OCI-LY1 (cell line): ENCODE data around the gene PROKR1.

ENCODE experiments used
- EZH2 ChIP-seq: fragments of 200-600 bp; sonication (generic), shearing (Covaris generic); IDR thresholded peaks from 2 replicates; pipeline ENCODE4 v1.8.0; 2017; ENCODE audit warnings: borderline replicate concordance, mixed run types, mild to moderate bottlenecking, antibody characterized with exemption, low read length, moderate library complexity, mixed read lengths
- TF ChIP-seq, protein P1 (sequence below): fragments of 200-600 bp; sonication (generic), shearing (Covaris generic); IDR thresholded peaks from 2 replicates; pipeline ENCODE4 v1.5.1; 2017; ENCODE audit warnings: mild to moderate bottlenecking, antibody characterized with exemption, low read length, moderate library complexity, mixed read lengths

DNA sequence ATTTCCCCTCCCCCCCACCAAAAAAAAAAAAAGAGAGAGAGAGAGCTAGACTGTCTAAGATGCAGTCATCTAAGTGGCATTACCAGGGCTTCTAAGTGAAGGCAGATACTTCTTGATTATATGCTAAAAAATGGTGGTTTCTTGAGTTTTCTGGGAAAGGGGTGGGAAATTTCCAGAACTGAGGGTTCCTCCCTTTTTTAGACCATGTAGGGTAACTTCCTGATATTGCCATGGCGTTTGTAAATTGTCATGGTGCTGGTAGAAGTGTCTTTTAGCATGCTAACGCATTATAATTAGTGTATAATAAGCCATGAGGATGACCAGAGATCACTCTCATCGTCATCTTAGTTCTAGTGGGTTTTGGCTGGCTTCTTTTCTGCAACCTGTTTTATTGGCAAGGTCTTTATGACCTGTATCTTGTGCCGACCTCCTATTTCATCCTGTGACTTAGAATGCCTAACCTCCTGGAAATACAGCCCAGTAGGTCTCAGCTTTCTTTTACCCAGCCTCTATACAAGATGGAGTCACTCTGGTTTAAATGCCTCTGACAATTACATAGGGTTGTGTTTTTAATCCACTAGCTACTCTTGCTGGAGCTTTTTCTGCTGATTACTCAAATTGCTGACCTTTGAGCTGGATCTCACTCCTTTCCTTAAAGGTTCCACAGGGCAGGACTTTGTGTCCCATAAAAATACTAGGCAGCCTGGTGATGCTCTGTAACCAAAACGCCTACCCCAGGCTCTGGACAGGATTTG, 30.4 kb upstream of the PROKR1 start:
- TF ChIP-seq, protein P1, sequence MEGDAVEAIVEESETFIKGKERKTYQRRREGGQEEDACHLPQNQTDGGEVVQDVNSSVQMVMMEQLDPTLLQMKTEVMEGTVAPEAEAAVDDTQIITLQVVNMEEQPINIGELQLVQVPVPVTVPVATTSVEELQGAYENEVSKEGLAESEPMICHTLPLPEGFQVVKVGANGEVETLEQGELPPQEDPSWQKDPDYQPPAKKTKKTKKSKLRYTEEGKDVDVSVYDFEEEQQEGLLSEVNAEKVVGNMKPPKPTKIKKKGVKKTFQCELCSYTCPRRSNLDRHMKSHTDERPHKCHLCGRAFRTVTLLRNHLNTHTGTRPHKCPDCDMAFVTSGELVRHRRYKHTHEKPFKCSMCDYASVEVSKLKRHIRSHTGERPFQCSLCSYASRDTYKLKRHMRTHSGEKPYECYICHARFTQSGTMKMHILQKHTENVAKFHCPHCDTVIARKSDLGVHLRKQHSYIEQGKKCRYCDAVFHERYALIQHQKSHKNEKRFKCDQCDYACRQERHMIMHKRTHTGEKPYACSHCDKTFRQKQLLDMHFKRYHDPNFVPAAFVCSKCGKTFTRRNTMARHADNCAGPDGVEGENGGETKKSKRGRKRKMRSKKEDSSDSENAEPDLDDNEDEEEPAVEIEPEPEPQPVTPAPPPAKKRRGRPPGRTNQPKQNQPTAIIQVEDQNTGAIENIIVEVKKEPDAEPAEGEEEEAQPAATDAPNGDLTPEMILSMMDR = no peak
- no peak for TF ChIP-seq EZH2
